ENCODE measurements around the gene IDS. TPM values are rescaled to one million over a fixed set of nuclear protein-coding genes. Genes with fewer than 3 reads are reported as not detected.
"Not testable (repeated sequence)": the region's sequence is repeated elsewhere in the genome, so short reads cannot be mapped to it uniquely, and the experiment has no call there.

IDS gene
- total RNA-seq, 2 donors from 2014 or later: 96.0 to 129 TPM

DNA sequence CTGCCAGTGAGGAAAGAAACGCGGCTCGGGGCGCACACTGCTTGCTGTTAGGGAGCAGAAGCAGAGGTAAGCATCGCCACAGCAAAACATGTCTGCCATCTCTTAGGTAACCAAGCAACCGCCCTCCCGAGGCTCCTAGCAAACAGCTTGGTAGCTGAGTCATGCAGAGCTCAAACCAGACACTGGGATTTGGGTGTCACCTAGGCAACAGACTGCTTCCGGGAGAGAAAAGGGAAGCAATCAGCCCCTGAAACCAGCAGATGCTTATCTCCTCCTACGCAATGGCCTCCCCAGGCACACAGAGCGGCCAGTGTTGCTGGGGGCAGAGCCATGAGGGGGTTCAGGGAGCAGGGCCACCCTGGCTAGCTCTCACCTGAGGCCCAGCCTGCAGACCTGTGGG is 1.7 kb downstream of the IDS start:
- not testable (repeated sequence) for H3K36me3 Mint-ChIP-seq, H3K27me3 Mint-ChIP-seq, H3K9me3 Mint-ChIP-seq
- H3K27ac Mint-ChIP-seq: peak overlapping the region; percentile 88 to 94
- peak overlapping the region; percentile 99 for H3K4me3 Mint-ChIP-seq
- peak; percentile 76 to 81 for ATAC-seq
- DNase-seq (ENCODE audit: low spot score): peak; percentile 76
- H3K4me1 Mint-ChIP-seq (ENCODE audit: low read depth in 2 of 2): peaks cover 26 to 33% of the 10 kb centered on the region in 2 donors

DNA sequence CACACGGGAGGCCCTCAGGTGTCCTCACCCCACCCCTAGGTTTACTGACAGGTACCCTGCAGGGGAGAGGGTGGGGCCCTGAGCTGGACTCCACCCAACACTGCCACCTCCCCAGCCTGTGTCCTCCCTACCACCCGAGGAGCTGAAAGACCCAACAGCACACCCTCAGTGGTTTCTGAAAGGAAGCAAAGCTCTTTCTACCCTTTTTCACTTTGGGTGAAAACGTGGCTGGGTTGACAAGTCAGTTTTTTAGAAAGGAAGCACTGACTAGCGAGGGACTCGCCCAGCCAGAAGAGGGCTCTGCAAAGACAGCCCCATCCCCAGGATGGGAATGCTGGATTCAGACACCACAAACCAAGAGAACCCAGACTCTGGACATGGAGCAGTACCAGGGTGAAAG is 2.2 kb downstream of the IDS start:
- Mint-ChIP-seq H3K27ac (peak overlapping the region; percentile 84 to 93), H3K4me3 (peak overlapping the region; percentile 74), H3K4me1 (ENCODE audit: low read depth in 2 of 2) (peaks cover 28 to 33% of the 10 kb centered on the region in 2 donors)
- not testable (repeated sequence) for DNase-seq (ENCODE audit: low spot score); H3K27me3 Mint-ChIP-seq; H3K9me3 Mint-ChIP-seq; ATAC-seq; H3K36me3 Mint-ChIP-seq

GRCh38 chrX:149499766-149500165 is 5.3 kb downstream of the IDS start:
- Mint-ChIP-seq H3K4me3 (peak overlapping the region; percentile 74), H3K4me1 (ENCODE audit: low read depth in 2 of 2) (peaks cover 30 to 34% of the 10 kb centered on the region in 2 donors), H3K27me3 (peaks cover 0 to 5% of the 10 kb centered on the region in 2 donors), H3K27ac (peak overlapping the region; percentile 84 to 93), H3K36me3 (peaks cover 6% of the 10 kb centered on the region), H3K9me3 (no peaks in the 10 kb centered on the region)
- ATAC-seq (no peak), DNase-seq (ENCODE audit: low spot score) (no peak)

GRCh38 chrX:149498767-149499166 is 6.3 kb downstream of the IDS start:
- no peaks in the 10 kb centered on the region for H3K36me3 Mint-ChIP-seq
- peak overlapping the region in 1 of 2 donors; percentile 84 for H3K27ac Mint-ChIP-seq
- ATAC-seq (no peak), DNase-seq (ENCODE audit: low spot score) (no peak)
- no peaks in the 10 kb centered on the region for H3K9me3 Mint-ChIP-seq
- H3K27me3 Mint-ChIP-seq: no peaks in the 10 kb centered on the region
- H3K4me3 Mint-ChIP-seq: no peak overlapping the region
- H3K4me1 Mint-ChIP-seq (ENCODE audit: low read depth in 2 of 2): peaks cover 23 to 30% of the 10 kb centered on the region in 2 donors

DNA sequence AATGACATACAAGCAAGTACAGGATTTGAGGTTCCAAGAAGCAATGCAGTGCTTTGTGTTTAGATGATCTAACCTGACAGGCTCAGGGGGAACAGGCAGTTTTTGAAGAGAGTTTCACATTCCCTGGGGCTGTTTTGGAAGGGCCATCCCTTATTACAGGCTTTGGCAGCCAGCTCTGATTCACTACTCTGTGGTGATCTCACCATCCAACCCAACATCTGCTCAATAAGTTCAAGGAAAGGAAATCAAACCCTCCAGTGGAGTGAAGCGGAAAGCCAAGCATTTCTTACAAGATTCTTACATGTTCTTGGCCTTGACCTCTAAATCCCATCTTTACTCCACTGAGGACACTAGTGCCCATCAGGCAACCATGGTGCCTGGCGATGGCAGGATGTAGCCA is 7.5 kb downstream of the IDS start:
- Mint-ChIP-seq H3K4me3 (no peak overlapping the region), H3K9me3 (no peaks in the 10 kb centered on the region), H3K27ac (no peak overlapping the region), H3K36me3 (no peaks in the 10 kb centered on the region), H3K4me1 (ENCODE audit: low read depth in 2 of 2) (peaks cover 23 to 30% of the 10 kb centered on the region in 2 donors), H3K27me3 (no peaks in the 10 kb centered on the region)
- ATAC-seq (no peak), DNase-seq (ENCODE audit: low spot score) (no peak)

DNA sequence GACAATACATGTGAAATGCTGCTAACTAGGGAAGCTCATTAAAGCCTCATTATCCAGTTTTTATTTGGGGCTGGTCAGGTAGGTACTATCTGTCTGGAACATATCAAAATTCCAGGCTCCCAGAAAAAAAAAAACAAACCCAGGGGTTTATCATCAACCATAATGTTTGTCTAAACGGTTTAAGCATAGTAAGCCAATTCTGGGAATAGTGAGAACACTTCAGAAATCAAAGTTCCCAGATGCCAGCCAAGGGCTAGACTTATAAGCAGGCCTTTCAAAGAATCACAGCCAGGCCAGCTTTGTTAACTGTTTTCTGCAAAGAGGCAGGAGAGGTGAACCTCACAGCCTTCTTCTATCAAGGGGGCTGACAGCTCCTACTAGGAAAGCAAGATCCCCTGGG is 8.1 kb downstream of the IDS start:
- H3K27me3 Mint-ChIP-seq: no peaks in the 10 kb centered on the region
- H3K9me3 Mint-ChIP-seq: no peaks in the 10 kb centered on the region
- ATAC-seq (no peak), DNase-seq (ENCODE audit: low spot score) (no peak)
- H3K4me3 Mint-ChIP-seq: no peak overlapping the region
- H3K36me3 Mint-ChIP-seq: no peaks in the 10 kb centered on the region
- no peak overlapping the region for H3K27ac Mint-ChIP-seq
- peaks cover 23 to 30% of the 10 kb centered on the region in 2 donors for H3K4me1 Mint-ChIP-seq (ENCODE audit: low read depth in 2 of 2)

DNA sequence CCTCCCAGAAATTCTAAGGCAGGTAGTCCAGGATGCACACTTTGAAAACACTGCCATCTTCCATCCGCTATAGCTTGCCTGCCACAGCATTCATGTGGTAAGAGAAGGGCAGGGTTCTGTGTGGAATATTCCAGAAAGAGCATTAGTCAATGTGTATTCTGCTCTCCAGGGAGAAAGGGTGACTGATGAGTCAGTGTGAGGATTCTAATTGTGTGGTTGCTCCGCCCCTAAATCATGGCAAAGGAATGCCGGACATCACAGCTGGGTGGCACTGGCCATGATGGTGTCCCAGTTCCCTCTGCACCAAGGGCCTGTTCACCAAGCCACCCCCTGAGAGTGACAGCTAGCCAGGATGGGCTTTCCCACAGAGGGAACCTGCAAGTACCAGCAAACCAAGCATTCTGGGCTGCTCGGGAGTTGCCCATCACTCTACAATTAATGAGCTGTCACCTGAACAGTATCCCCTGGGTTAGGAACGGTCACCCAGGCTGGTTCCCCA is 9.5 kb downstream of the IDS start:
- Mint-ChIP-seq H3K9me3 (no peaks in the 10 kb centered on the region), H3K36me3 (peaks cover 4% of the 10 kb centered on the region), H3K4me1 (ENCODE audit: low read depth in 2 of 2) (peaks cover 13 to 23% of the 10 kb centered on the region in 2 donors), H3K27ac (no peak overlapping the region), H3K27me3 (no peaks in the 10 kb centered on the region), H3K4me3 (no peak overlapping the region)
- ATAC-seq (no peak), DNase-seq (ENCODE audit: low spot score) (no peak)

- peaks cover 7 to 20% of the 10 kb centered on the region in 2 donors for H3K4me1 Mint-ChIP-seq (ENCODE audit: low read depth in 2 of 2)
- H3K9me3 Mint-ChIP-seq: no peaks in the 10 kb centered on the region
- peaks cover 9% of the 10 kb centered on the region for H3K36me3 Mint-ChIP-seq
- DNase-seq (ENCODE audit: low spot score) (no peak), ATAC-seq (no peak)
- no peak overlapping the region for H3K4me3 Mint-ChIP-seq
- no peaks in the 10 kb centered on the region for H3K27me3 Mint-ChIP-seq
- H3K27ac Mint-ChIP-seq: no peak overlapping the region
These were observed 10.1 kb downstream of the IDS start for GRCh38 chrX:149494844-149495565.

DNA sequence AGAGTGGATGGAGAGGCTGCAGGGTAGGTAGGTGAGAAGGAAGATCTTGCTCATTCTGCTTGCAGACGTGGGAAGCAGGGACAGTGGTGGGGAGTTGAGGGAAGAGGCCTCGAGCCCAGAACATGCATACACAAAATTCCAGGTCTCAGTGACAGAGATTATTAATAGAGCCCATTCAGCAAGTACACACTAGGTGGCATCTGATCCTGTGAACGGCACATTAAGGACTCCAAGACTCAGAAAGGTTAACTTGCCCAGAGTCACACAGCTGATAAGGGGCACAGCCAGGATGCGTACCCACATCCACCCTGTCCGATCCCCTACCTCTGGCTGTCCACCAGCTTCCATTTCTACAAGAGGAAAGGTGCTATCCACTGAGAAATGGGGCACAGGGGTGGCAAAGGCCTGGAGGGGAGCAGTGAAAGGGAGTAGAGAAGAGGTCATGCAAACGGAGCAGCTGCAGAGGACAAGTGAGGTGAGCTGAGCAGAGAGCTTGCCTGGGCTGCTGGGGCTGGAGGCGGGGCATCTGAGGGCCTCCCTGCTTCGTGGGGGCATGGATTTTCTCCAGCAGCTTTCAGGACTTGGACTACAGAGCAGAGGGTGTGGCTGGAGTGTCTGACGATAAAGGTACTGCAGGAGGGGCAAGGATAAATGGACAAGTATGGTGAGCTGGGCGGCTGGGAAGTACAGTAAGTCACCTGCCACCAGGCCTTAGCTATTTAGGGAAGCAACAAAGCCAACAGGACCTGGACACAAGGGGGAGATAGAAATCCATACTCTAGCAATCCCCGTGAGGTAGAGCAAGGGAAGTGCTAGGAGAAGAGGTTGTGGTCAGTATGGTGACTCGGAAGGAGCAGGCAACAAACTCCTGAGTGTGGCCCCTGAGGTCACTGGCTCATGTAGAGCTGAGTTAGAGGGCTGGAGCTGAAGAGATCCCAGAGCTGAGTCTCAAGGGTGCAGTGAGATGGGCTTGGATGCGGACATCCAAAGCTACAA is 11.2 kb downstream of the IDS start:
- peaks cover 3 to 19% of the 10 kb centered on the region in 2 donors for H3K4me1 Mint-ChIP-seq (ENCODE audit: low read depth in 2 of 2)
- peaks cover 0 to 2% of the 10 kb centered on the region in 2 donors for H3K27me3 Mint-ChIP-seq
- no peak overlapping the region for H3K4me3 Mint-ChIP-seq
- H3K36me3 Mint-ChIP-seq: peaks cover 9% of the 10 kb centered on the region
- DNase-seq (ENCODE audit: low spot score) (no peak), ATAC-seq (no peak)
- no peaks in the 10 kb centered on the region for H3K9me3 Mint-ChIP-seq
- no peak overlapping the region for H3K27ac Mint-ChIP-seq

- Mint-ChIP-seq H3K4me1 (ENCODE audit: low read depth in 2 of 2) (peaks cover 9 to 18% of the 10 kb centered on the region in 2 donors), H3K4me3 (no peak overlapping the region)
These were observed 13.3 kb downstream of the IDS start for GRCh38 chrX:149491812-149492211.

GRCh38 chrX:149490100-149490499 is 15.0 kb downstream of the IDS start:
- ATAC-seq (no peak), DNase-seq (ENCODE audit: low spot score) (no peak)
- peaks cover 19% of the 10 kb centered on the region for H3K36me3 Mint-ChIP-seq
- no peaks in the 10 kb centered on the region for H3K9me3 Mint-ChIP-seq
- H3K27me3 Mint-ChIP-seq: peaks cover 0 to 4% of the 10 kb centered on the region in 2 donors
- H3K4me3 Mint-ChIP-seq: no peak overlapping the region
- peaks cover 16 to 19% of the 10 kb centered on the region in 2 donors for H3K4me1 Mint-ChIP-seq (ENCODE audit: low read depth in 2 of 2)
- peak overlapping the region in 1 of 2 donors; percentile 23 for H3K27ac Mint-ChIP-seq

More at GRCh38 chrX:149491812-149492211, 13.3 kb downstream of the IDS start:
- H3K9me3 Mint-ChIP-seq: no peaks in the 10 kb centered on the region
- DNase-seq (ENCODE audit: low spot score) (no peak), ATAC-seq (no peak)
- peaks cover 9% of the 10 kb centered on the region for H3K36me3 Mint-ChIP-seq
- peaks cover 0 to 2% of the 10 kb centered on the region in 2 donors for H3K27me3 Mint-ChIP-seq
- H3K27ac Mint-ChIP-seq: no peak overlapping the region

GRCh38 chrX:149488411-149489052 is 16.6 kb downstream of the IDS start:
- not testable (repeated sequence) for H3K4me3 Mint-ChIP-seq; H3K27ac Mint-ChIP-seq; DNase-seq (ENCODE audit: low spot score); H3K27me3 Mint-ChIP-seq; H3K9me3 Mint-ChIP-seq; ATAC-seq
- H3K36me3 Mint-ChIP-seq: peaks cover 25% of the 10 kb centered on the region
- peaks cover 13 to 21% of the 10 kb centered on the region in 2 donors for H3K4me1 Mint-ChIP-seq (ENCODE audit: low read depth in 2 of 2)

DNA sequence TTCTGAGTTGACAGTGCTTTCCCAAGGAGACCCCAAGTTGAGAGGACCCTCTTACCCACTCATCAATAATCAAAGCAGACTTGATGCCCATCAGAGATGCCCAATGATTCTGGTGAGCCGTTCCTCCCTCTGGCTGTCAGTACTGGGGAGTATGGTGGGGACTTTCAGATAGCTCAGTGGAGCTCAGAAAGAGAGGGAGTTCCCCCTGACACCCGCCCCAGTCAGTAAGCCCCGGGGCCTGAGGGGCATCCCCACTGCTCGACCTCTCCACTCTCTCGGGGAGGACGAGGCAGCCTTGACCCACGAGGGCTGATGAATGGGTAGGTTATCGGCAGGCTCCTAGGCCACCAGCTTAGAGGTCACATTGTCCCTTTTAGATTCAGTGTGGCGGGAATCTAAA is 17.1 kb downstream of the IDS start:
- H3K27me3 Mint-ChIP-seq; H3K27ac Mint-ChIP-seq; H3K9me3 Mint-ChIP-seq; ATAC-seq; DNase-seq (ENCODE audit: low spot score); H3K4me3 Mint-ChIP-seq: not testable (repeated sequence)
- Mint-ChIP-seq H3K36me3 (peaks cover 26% of the 10 kb centered on the region), H3K4me1 (ENCODE audit: low read depth in 2 of 2) (peaks cover 13 to 22% of the 10 kb centered on the region in 2 donors)
